GM12878 (cell line): ENCODE measurements around the gene TRABD2A. TPM values are rescaled to one million over a fixed set of nuclear protein-coding genes. Genes with fewer than 3 reads are reported as not detected.

Source experiments
- CREM ChIP-seq: IDR thresholded peaks from 2 replicates; pipeline ENCODE4 v1.6.1; 2014; ENCODE audit warnings: antibody characterized with exemption, low read depth
- GATAD2B ChIP-seq: fragments of 450-650 bp; conservative IDR thresholded peaks from 2 replicates; pipeline ENCODE4 v1.6.1; 2017; ENCODE audit warnings: low read depth, mild to moderate bottlenecking, moderate library complexity
- HCFC1 ChIP-seq: fragments of 150-350 bp; IDR thresholded peaks from 2 replicates; pipeline ENCODE4 v1.6.1; 2014; ENCODE audit warnings: low read length
- HDAC6 ChIP-seq: fragments of 200-600 bp; sonication (generic); IDR thresholded peaks from one replicate; pipeline ENCODE4 v1.8.0; 2017; ENCODE audit warnings: antibody characterized with exemption; ENCODE audit not compliant: unreplicated experiment
- IKZF2 ChIP-seq, 2 experiments: fragments of 450-650 bp; IDR thresholded peaks; 2 replicates each; pipeline ENCODE4 v1.6.1; 2017; ENCODE audit warnings: mild to moderate bottlenecking in 2 of 2, moderate library complexity in 2 of 2
- KDM1A ChIP-seq: fragments of 200-600 bp; sonication (generic); IDR thresholded peaks from 2 replicates; pipeline ENCODE4 v1.6.1; 2016; ENCODE audit warnings: borderline replicate concordance
- NR2C1 ChIP-seq: fragments of 450-650 bp; IDR thresholded peaks from 2 replicates; pipeline ENCODE4 v1.6.1; 2017; ENCODE audit warnings: antibody characterized with exemption, mild to moderate bottlenecking, moderate library complexity
- NR2F1 ChIP-seq: fragments of 450-650 bp; conservative IDR thresholded peaks from 2 replicates; pipeline ENCODE4 v1.6.1; 2017; ENCODE audit warnings: mild to moderate bottlenecking
- PML ChIP-seq: IDR thresholded peaks from 2 replicates; pipeline ENCODE4 v1.6.1; 2012; ENCODE audit warnings: low read length, inconsistent platforms
- POU2F2 ChIP-seq: IDR thresholded peaks from 3 replicates; pipeline ENCODE4 v1.6.1; 2011; ENCODE audit warnings: low read depth, mild to moderate bottlenecking, low read length, borderline replicate concordance
- RUNX3 ChIP-seq: IDR thresholded peaks from 2 replicates; pipeline ENCODE4 v1.6.1; 2012; ENCODE audit warnings: low read length, inconsistent platforms
- STAT1 ChIP-seq: fragments of 450-650 bp; conservative IDR thresholded peaks from 2 replicates; pipeline ENCODE4 v1.6.1; 2014; ENCODE audit warnings: antibody characterized with exemption, mild to moderate bottlenecking
- USF1 ChIP-seq: IDR thresholded peaks from 2 replicates; pipeline ENCODE4 v1.6.1; 2011; ENCODE audit warnings: borderline replicate concordance, low read depth, mild to moderate bottlenecking, moderate library complexity, mixed read lengths, low read length; ENCODE audit not compliant: insufficient read depth; ENCODE audit errors: extremely low read length
- YBX1 ChIP-seq: fragments of 450-650 bp; IDR thresholded peaks from 2 replicates; pipeline ENCODE4 v1.6.1; 2016; ENCODE audit warnings: antibody characterized with exemption
- ZBTB33 ChIP-seq: fragments of 450-650 bp; IDR thresholded peaks from 2 replicates; pipeline ENCODE4 v1.6.1; 2017; ENCODE audit warnings: mild to moderate bottlenecking
- ZBTB40 ChIP-seq: fragments of 450-650 bp; IDR thresholded peaks from 2 replicates; pipeline ENCODE4 v1.6.1; 2016; ENCODE audit warnings: mild to moderate bottlenecking, moderate library complexity, borderline replicate concordance
- ZNF24 ChIP-seq: fragments of 450-650 bp; IDR thresholded peaks from 2 replicates; pipeline ENCODE4 v1.6.1; 2017; ENCODE audit warnings: antibody characterized with exemption, mild to moderate bottlenecking
- ZSCAN29 ChIP-seq: fragments of 450-650 bp; IDR thresholded peaks from 2 replicates; pipeline ENCODE4 v1.6.1; 2017; ENCODE audit warnings: mild to moderate bottlenecking, moderate library complexity
- polyA plus RNA-seq, 11 experiments: library from polyadenylated mRNA; depleted of rRNA in 4 of 11; unstranded in 6 of 11; stranded (reverse) in 5 of 11; fragments of >200 nt; fragmentation: Nextera tagmentation in 4 of 11; fragmentation: Illumina TruSeq in 1 of 11; extraction: Ambion mirVana in 4 of 11; extraction: Trizol in 1 of 11; gene quantifications; 1 replicate in 1 of 11; 2 replicates in 10 of 11; pipeline versions ENCODE4 v1.2.1 to v1.2.3, GENCODE V29; 2011 to 2016; ENCODE audit warnings: inconsistent platforms in 2 of 11, missing spikeins in 2 of 11, low read depth in 1 of 11
- total RNA-seq, 4 experiments: library from RNA; depleted of rRNA in 3 of 4; stranded (reverse); fragments of >200 nt in 3 of 4; fragmentation: Illumina TruSeq in 1 of 4; extraction: Trizol in 1 of 4; gene quantifications; 2 replicates each; pipeline versions ENCODE4 v1.2.1 to v1.2.3, GENCODE V29; 2013 to 2021
- TF ChIP-seq, protein P1 (sequence below): fragments of 450-650 bp; IDR thresholded peaks from 2 replicates; pipeline ENCODE4 v1.6.1; 2014; ENCODE audit warnings: mild to moderate bottlenecking
- TF ChIP-seq, protein P2 (sequence below): IDR thresholded peaks from 2 replicates; pipeline ENCODE4 v1.6.1; 2012; ENCODE audit warnings: low read length, inconsistent platforms

TRABD2A gene
- total and polyA plus RNA-seq, 10 of the 15 experiments (the other 5 are each of a cell fraction or from before 2014, with no cell fraction given) = 1.4 to 7.6 (median 4.1) TPM

- TF ChIP-seq PML (no peak), ZBTB33 (no peak), NR2F1 (peak; percentile 61; the same call in 1 of the 2 replicates), HDAC6 (no peak), RUNX3 (peak; percentile 36), ZSCAN29 (no peak), STAT1 (no peak), KDM1A (no peak), ZNF24 (0 out of 2 replicates have a peak, but pooled peaks have one; percentile 18), HCFC1 (no peak), USF1 (no peak), CREM (0 out of 2 replicates have a peak, but pooled peaks have one; percentile 32), NR2C1 (no peak), GATAD2B (0 out of 2 replicates have a peak, but pooled peaks have one; percentile 19), ZBTB40 (no peak), YBX1 (no peak), POU2F2 (0 out of 3 replicates have a peak, but pooled peaks have one; percentile 25), IKZF2 (IDR thresholded peaks at IDR 0.05) (peak; percentile 16 to 22; a peak in 3 of 4 replicates)
- TF ChIP-seq, protein P1, sequence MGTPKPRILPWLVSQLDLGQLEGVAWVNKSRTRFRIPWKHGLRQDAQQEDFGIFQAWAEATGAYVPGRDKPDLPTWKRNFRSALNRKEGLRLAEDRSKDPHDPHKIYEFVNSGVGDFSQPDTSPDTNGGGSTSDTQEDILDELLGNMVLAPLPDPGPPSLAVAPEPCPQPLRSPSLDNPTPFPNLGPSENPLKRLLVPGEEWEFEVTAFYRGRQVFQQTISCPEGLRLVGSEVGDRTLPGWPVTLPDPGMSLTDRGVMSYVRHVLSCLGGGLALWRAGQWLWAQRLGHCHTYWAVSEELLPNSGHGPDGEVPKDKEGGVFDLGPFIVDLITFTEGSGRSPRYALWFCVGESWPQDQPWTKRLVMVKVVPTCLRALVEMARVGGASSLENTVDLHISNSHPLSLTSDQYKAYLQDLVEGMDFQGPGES = no peak
- TF ChIP-seq, protein P2, sequence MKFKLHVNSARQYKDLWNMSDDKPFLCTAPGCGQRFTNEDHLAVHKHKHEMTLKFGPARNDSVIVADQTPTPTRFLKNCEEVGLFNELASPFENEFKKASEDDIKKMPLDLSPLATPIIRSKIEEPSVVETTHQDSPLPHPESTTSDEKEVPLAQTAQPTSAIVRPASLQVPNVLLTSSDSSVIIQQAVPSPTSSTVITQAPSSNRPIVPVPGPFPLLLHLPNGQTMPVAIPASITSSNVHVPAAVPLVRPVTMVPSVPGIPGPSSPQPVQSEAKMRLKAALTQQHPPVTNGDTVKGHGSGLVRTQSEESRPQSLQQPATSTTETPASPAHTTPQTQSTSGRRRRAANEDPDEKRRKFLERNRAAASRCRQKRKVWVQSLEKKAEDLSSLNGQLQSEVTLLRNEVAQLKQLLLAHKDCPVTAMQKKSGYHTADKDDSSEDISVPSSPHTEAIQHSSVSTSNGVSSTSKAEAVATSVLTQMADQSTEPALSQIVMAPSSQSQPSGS = peak; percentile 51; the same call in 1 of the 2 replicates
These were observed 64.4 kb downstream of the TRABD2A start (continued) for GRCh38 chr2:84816426-84817026.
